ENCODE measurements around the gene LSM4. TPM values are rescaled to one million over a fixed set of nuclear protein-coding genes. Genes with fewer than 3 reads are reported as not detected.

LSM4 gene
- total RNA-seq, 1 donor from 2014 or later = 59.2 TPM

GRCh38 chr19:18264971-18265540 is 57.8 kb downstream of the LSM4 start:
- no peaks in the 10 kb centered on the region for H3K9me3 Mint-ChIP-seq
- intact Hi-C loops (cut with micrococcal nuclease) = no loop called here
- no peak for ATAC-seq (ENCODE audit: low read depth)
- ChIA-PET CTCF (no interaction called here), POLR2A (interaction anchor here (0.7 kb wide), 1 partner anchor 94 kb away, joined by 3 read pairs; no protein-coding TSS in a partner anchor)
- no peak overlapping the region for H3K27ac Mint-ChIP-seq
- H3K4me1 Mint-ChIP-seq = no peaks in the 10 kb centered on the region
- H3K36me3 Mint-ChIP-seq (ENCODE audit: low read depth) = peaks cover 55% of the 10 kb centered on the region
- no peak overlapping the region for H3K4me3 Mint-ChIP-seq
- H3K27me3 Mint-ChIP-seq = no peaks in the 10 kb centered on the region
- no peak for TF ChIP-seq CTCF (IDR thresholded peaks at IDR 0.05)
- DNase-seq = no peak

- Mint-ChIP-seq H3K27ac (no peak overlapping the region), H3K4me1 (no peaks in the 10 kb centered on the region), H3K27me3 (no peaks in the 10 kb centered on the region), H3K9me3 (no peaks in the 10 kb centered on the region), H3K4me3 (no peak overlapping the region), H3K36me3 (ENCODE audit: low read depth) (peaks cover 58% of the 10 kb centered on the region)
- POLR2A ChIA-PET = interaction anchor here (0.7 kb wide), 1 partner anchor 93 kb away, joined by 3 read pairs; no protein-coding TSS in a partner anchor
- no peak for TF ChIP-seq CTCF (IDR thresholded peaks at IDR 0.05)
- ATAC-seq (ENCODE audit: low read depth) = no peak
- CTCF ChIA-PET = no interaction called here
- no peak for DNase-seq
- intact Hi-C loops (cut with micrococcal nuclease) = no loop called here
These were observed 58.6 kb downstream of the LSM4 start for GRCh38 chr19:18264137-18264854.

GRCh38 chr19:18263324-18264136 is 59.3 kb downstream of the LSM4 start:
- Mint-ChIP-seq H3K4me3 (no peak overlapping the region), H3K4me1 (no peaks in the 10 kb centered on the region), H3K36me3 (ENCODE audit: low read depth) (peaks cover 54% of the 10 kb centered on the region), H3K9me3 (no peaks in the 10 kb centered on the region), H3K27me3 (no peaks in the 10 kb centered on the region), H3K27ac (no peak overlapping the region)
- ATAC-seq (ENCODE audit: low read depth) (no peak), DNase-seq (no peak)
- intact Hi-C loops (cut with micrococcal nuclease) = no loop called here
- no peak for TF ChIP-seq CTCF (IDR thresholded peaks at IDR 0.05)
- POLR2A ChIA-PET = no interaction called here
- CTCF ChIA-PET = no interaction called here

GRCh38 chr19:18262917-18263316 is 60.0 kb downstream of the LSM4 start:
- Mint-ChIP-seq H3K27me3 (no peaks in the 10 kb centered on the region), H3K4me3 (no peak overlapping the region), H3K27ac (no peak overlapping the region), H3K4me1 (no peaks in the 10 kb centered on the region), H3K9me3 (no peaks in the 10 kb centered on the region), H3K36me3 (ENCODE audit: low read depth) (peaks cover 52% of the 10 kb centered on the region)
- DNase-seq = no peak
- ChIA-PET POLR2A (no interaction called here), CTCF (no interaction called here)
- intact Hi-C loops (cut with micrococcal nuclease) = no loop called here
- no peak for TF ChIP-seq CTCF (IDR thresholded peaks at IDR 0.05)
- no peak for ATAC-seq (ENCODE audit: low read depth)

- Mint-ChIP-seq H3K9me3 (no peaks in the 10 kb centered on the region), H3K4me3 (no peak overlapping the region), H3K27ac (no peak overlapping the region), H3K27me3 (no peaks in the 10 kb centered on the region), H3K4me1 (no peaks in the 10 kb centered on the region), H3K36me3 (ENCODE audit: low read depth) (peaks cover 45% of the 10 kb centered on the region)
- ChIA-PET POLR2A (interaction anchor here (1.2 to 1.3 kb wide), 3 partner anchors 10 to 102 kb away, joined by 3 to 4 read pairs (median 4); no protein-coding TSS in a partner anchor), CTCF (interaction anchor here (1.2 to 1.8 kb wide), 2 partner anchors 18 to 70 kb away, joined by 3 to 9 read pairs; no protein-coding TSS in a partner anchor)
- TF ChIP-seq CTCF (IDR thresholded peaks at IDR 0.05) = no peak
- DNase-seq (no peak), ATAC-seq (ENCODE audit: low read depth) (no peak)
- intact Hi-C loops (cut with micrococcal nuclease) = no loop called here
These were observed 60.7 kb downstream of the LSM4 start for GRCh38 chr19:18262144-18262543.

All from activated B cell treated with CpG ODN at 0.5 μM for 24 hours (primary cell).